Activated CD4-positive, CD25-positive, alpha-beta regulatory T cell treated with anti-CD3 and anti-CD28 coated beads, Interleukin-2, amount 50 U/mL, for 16 hours (primary cell): ENCODE data around the gene XRN2.
"Not testable (repeated sequence)": the region's sequence is repeated elsewhere in the genome, so short reads cannot be mapped to it uniquely, and the experiment has no call there.

Experiments used
- DNase-seq: peaks from one replicate; pipeline ENCODE4 v3.0.0-alpha.2; 2020; ENCODE audit warnings: low read depth, low spot score

The XRN2 gene

DNA sequence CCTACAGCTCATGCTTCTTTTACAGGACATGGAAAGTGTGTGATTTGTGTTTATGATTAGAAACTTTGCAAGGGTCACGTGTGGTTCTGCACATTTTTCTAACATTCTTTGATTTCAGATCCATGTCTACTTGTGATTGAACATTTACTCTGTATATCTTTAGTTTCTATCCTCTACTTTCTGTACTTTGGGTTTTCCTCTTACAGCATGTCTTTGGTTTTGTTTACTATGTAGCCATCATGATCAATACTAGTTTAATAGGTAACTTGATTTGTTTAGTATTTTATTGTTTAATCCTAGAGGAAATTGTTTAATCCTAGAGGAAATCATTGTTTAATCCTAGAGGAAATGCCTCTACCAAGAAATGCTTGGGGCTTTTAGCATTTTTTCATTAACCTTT, 41.8 kb downstream of the XRN2 start:
- no peak for DNase-seq

- DNase-seq = no peak
These were observed 49.6 kb downstream of the XRN2 start for GRCh38 chr20:21352703-21353102.

DNA sequence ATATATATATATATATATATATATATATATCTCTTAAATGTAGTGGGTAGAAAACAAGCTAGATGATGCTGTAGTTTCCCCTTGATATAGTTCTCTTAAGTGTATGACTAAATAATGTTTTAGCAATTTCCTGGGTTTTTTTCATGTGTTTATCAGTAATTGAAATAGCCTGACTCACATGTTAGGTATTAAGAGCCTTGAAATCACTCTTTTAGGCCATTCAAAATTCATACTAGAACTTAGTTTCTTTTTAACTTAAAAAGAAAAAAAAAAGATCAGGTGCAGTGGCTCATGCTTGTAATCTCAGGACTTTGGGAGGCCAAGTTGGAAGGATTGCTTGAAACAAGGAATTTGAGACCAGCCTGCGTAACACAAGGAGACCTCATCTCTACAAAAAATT, 50.1 kb downstream of the XRN2 start:
- DNase-seq = no peak

DNA sequence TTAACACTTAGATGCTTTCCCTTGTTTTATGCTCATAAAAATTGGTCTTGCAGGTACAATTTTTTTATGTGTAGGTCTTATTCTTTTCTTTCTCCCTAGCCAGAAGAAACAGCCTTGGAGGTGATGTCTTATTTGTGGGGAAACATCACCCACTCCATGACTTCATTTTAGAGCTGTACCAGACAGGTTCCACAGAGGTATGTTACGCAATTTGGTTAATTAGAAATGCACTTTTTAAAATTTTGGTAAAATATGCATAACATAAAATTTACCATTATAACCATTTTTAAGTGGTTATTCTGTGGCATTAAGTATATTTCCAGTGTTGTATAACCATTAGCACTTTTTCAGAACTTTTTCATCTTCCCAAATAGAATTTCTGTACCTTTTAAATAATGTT, 52.9 kb downstream of the XRN2 start:
- no peak for DNase-seq

DNA sequence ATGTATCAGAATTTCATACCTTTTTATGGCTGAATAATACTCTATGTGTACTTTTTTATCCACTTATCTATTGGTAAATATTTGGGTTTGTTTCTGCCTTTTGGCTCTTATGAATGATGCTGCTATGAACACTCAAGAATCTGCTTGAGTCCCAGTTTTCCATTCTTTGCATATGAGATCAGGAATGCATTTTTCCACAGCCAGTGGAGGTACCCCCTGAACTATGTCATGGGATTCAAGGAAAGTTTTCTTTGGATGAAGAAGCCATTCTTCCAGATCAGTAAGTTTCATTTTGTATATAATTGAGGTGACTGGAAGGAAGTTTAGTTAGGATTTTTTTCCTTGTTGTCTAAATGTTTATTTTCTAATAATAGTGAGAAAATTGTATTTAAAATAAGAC, 53.3 kb downstream of the XRN2 start:
- DNase-seq = no peak

DNA sequence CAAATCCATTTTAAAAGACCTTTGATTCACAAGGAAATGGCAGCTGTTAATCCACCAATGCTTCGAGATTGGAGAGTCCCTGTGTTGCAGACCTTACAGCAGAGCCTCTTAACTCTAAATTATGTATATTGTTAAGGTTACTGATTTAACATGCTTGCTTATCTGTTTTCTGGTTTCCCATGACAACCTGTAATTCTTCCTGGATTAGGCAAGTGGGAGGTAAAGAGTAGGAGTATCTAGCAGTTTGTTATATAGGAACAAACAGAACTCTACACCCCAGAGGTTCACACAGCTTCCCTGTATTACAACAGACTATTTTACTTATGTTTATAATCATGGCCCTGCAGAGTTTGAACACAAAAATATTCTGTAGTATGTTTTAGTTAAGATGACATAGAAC, 54.7 kb downstream of the XRN2 start:
- DNase-seq = no peak

DNA sequence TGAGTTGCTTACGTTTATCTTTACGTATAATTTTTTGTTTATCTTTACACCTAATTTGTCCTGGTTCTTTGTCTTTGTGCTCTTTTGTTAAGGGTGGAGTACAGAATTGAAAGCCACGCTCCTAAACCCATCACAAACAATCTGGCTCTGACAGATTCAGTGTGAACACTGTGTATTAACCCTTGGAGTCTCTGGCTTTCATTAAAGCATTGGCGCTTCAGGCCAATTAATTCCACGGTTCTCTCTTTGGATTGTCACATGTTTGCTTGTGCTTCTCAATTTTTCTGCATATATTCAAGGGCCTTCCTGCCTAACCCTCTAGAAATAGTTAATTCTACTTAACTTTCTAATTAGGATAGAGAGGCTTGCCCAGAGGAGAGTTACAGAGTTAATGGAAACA, 55.6 kb downstream of the XRN2 start:
- DNase-seq = no peak

GRCh38 chr20:21360705-21361104, 57.6 kb downstream of the XRN2 start:
- no peak for DNase-seq

GRCh38 chr20:21361266-21361665, 58.1 kb downstream of the XRN2 start:
- DNase-seq = no peak

- DNase-seq = no peak
These were observed 61.3 kb downstream of the XRN2 start for GRCh38 chr20:21364413-21364812.

DNA sequence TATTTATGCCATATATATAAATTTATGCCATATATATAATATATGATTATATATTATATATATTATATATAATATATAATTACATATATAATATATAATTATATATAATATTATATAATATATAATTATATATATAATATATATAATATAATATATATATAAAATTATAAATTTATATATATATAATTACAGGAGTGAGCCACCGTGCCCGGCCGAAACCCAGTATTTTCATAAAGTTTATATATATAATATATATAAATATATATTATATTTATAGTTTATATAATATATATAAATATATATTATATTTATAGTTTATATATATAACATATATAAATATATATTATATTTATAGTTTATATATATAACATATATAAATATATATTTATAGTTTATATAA, 62.6 kb downstream of the XRN2 start:
- no peak for DNase-seq

DNA sequence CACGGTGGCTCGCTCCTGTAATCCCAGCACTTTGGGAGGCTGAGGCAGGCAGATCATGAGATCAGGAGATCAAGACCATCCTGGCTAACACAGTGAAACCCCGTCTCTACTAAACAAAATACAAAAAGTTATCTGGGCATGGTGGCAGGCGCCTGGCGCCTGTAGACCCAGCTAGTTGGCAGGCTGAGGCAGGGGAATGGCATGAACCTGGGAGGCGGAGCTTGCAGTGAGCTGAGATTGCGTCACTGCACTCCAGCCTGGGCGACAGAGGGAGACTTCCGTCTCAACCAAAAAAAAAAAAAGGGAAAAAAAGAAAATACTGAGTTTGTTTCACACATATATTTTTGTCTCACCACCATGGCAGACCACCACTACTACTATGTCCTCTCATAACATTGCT, 63.1 kb downstream of the XRN2 start:
- not testable (repeated sequence) for DNase-seq

- DNase-seq = no peak
These were observed 65.7 kb downstream of the XRN2 start for GRCh38 chr20:21368791-21369190.

- DNase-seq = no peak
These were observed 68.1 kb downstream of the XRN2 start for GRCh38 chr20:21371193-21371592.

DNA sequence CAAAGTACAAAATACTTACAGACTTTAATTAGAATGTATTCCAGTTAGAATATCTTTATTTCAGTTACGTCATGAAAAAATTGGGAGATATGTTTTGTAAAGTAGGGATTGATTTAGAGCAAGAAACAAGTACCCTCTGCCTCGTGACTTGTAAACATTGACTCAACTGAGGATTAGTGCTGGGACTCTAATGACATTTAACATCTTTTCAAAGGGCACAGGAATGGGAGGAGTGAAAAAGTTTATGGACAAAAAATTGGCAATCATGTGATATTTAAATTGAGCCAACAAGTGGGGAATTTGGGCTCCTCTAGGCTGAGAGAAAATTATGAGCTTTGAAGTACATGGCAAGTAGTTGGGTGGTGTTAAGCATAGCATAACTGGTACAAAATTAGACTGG, 68.9 kb downstream of the XRN2 start:
- DNase-seq = no peak

DNA sequence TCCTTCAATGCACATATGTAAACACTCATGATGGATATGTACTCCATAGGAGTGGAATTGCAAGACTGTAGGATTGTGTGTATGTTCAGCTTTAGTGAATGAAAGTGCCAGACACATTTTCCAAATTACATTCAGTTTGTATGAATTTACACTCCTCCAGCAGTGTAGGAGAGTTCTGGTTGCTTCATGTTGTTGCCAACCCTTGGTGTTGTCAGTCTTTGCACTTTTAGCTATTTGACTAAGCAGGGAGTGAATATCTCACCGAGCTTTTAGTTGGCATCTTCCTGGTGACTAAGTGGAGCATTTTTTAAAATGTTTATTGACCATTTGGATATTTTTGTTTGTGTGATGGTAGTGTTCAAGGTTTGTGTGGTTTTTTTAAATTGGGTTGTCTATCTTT, 70.3 kb downstream of the XRN2 start:
- no peak for DNase-seq

DNA sequence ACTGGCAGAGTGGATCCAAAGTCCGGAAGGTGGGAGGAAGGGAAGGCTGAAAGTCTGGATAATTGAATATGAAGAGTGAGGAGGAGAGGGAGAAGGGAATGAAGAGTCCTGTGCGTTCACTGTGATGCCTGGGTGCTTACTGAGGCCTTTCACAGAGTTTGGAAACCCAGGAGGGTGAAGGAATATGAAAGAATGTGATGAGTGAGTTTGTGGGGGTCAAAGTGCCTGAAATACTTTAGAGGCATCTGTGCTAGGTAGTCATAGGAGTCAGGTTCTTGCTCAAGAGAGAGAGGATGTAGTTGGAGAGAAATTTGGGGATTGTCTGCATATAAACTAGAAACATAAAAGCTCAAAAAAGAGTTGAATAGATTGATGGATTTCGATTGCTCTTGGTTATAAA, 73.5 kb downstream of the XRN2 start:
- DNase-seq = no peak

DNA sequence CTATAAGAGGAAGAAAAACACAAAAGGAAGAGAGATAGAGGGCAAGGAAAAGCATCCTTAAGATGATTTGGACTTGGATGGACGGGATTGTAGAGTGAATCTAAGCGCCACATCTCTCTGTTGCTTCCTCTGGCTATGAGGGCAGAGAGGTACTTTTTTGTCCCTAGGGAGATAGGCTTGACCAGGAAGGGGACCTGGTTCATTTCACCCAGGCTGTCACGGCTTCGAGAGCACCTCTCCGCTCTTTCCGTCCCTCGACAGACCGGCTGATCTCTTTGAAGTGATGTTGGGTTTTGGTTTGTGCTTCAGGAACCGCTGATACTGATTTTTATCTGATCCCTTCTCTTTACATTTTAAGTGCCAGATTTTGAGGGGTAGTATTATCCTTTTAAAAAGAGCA, 74.6 kb downstream of the XRN2 start:
- DNase-seq = no peak

DNA sequence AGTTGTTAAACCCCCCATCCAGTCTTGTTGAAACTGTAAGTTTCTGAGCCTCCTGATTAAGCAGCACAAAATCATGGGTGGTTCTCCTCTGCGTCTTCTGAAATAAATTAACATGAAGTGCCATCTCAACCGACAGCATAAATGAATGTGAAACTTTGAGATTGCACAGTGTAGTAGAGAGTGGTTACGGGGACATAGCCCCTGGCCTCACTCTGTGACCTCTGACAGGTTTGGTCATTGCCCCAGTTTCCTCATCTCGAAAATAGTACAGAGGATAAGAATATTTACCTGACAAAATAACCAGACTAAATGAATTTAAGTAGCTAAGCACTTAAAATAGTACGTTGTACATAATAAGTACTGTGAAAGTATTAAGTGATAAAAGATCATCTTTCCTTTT, 75.1 kb downstream of the XRN2 start:
- DNase-seq = no peak

- no peak for DNase-seq
These were observed 77.6 kb downstream of the XRN2 start for GRCh38 chr20:21380711-21381110.

GRCh38 chr20:21381619-21382018, 78.5 kb downstream of the XRN2 start:
- no peak for DNase-seq

- DNase-seq = no peak
These were observed 81.3 kb downstream of the XRN2 start for GRCh38 chr20:21384308-21384892.

DNA sequence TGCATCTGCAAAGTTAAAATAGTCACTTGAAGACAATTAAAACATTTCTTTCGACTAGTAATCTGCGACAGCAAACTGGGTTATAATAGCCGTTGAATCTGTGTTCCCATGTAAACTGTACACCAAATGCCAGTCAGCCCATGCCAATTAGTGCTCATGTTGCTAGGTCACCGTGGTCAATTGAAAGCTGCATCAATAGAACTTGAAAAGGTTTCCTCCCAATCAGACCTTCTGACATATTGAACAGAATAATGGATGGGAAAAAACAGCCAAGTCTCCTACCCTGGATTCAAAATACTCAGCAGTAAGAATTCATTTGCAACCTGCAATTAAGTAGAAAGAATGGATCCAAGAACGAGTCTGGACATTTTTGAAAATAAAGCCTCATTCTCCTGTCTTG, 83.0 kb downstream of the XRN2 start:
- DNase-seq = no peak

DNA sequence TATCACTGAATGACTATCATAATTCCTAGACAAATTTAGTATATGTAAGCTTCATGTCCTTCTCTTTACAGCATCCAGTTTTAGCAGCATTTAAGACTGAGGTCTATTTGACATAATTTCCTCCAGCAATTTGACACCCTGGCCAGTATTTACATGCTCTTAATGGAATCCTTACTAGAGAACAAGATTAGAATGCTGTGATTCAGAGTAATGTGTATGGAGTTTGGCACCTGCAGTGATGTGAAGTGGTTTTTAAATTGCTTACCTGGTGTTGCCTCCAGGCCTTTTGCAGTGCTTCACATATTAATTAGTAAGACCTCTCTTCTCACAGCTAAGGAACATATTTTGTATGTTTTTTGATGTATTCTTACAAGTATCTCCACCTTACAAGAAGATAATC, 84.4 kb downstream of the XRN2 start:
- DNase-seq = no peak

- DNase-seq = no peak
These were observed 85.4 kb downstream of the XRN2 start for GRCh38 chr20:21388566-21388965.
